Sigmoid colon (tissue), 7 donors: Measurements from ENCODE around the gene COL6A1. TPM values are rescaled to one million over a fixed set of nuclear protein-coding genes. Genes with fewer than 3 reads are reported as not detected.

Experiments used
- DNase-seq: peaks from one replicate; pipeline ENCODE4 v3.0.0-alpha.2; 2019
- H3K27ac ChIP-seq, 4 donors: fragments of 200-600 bp; sonication (generic); one replicate each; pipeline ENCODE4 v1.5.1; 2016 to 2019; ENCODE audit warnings: mild to moderate bottlenecking in 1 of 4
- H3K27me3 ChIP-seq, 3 donors: fragments of 200-600 bp; sonication (generic); one replicate each; pipeline ENCODE4 v1.5.1; 2019; ENCODE audit warnings: mild to moderate bottlenecking in 1 of 3
- H3K36me3 ChIP-seq, 4 donors: fragments of 200-600 bp; sonication (generic); one replicate each; pipeline ENCODE4 v1.5.1; 2016 to 2019
- H3K4me1 ChIP-seq, 4 donors: fragments of 200-600 bp; sonication (generic); one replicate each; pipeline ENCODE4 v1.5.1; 2017 to 2019
- H3K4me3 ChIP-seq, 4 donors: fragments of 200-600 bp; sonication (generic); one replicate each; pipeline ENCODE4 v1.5.1; 2017 to 2019; ENCODE audit warnings: mild to moderate bottlenecking in 2 of 4, moderate library complexity in 1 of 4
- H3K9me3 ChIP-seq, 4 donors: fragments of 200-600 bp in 3 of 4; sonication (generic) in 3 of 4; one replicate each; pipeline versions ENCODE4 v1.5.1 to v1.6.1; 2013 to 2019
- EP300 ChIP-seq, 4 donors: sonication (generic); formaldehyde crosslinking; IDR thresholded peaks; one replicate each; pipeline ENCODE4 v1.6.1; 2017; ENCODE audit warnings: antibody characterized with exemption in 4 of 4
- POLR2A ChIP-seq, 2 donors: fragments of 450-650 bp; IDR thresholded peaks; one replicate each; pipeline ENCODE4 v1.6.1; 2016; ENCODE audit warnings: antibody characterized with exemption in 2 of 2, mild to moderate bottlenecking in 2 of 2, moderate library complexity in 2 of 2
- POLR2AphosphoS5 ChIP-seq, 4 donors: sonication (generic); formaldehyde crosslinking; IDR thresholded peaks; one replicate each; pipeline ENCODE4 v1.6.1; 2017; ENCODE audit warnings: antibody characterized with exemption in 4 of 4
- WGBS, 2 donors: extraction: QIAGEN DNeasy Blood & Tissue Kit; methylation state at CpG; one replicate each; pipeline ENCODE4 v1.1.7; 2013; 5-methylcytosine and 5-hydroxymethylcytosine counted together
- intact Hi-C: fragments of 100-400 bp; cut with DNase I; formaldehyde crosslinking; loops from one replicate; pipeline ENCODE4 v1.15.1; 2023
- polyA plus RNA-seq, 3 donors: library from polyadenylated mRNA; stranded (reverse); fragments of 200-250 nt; gene quantifications; one replicate each; pipeline ENCODE4 v1.2.3, GENCODE V29; 2013
- total RNA-seq, 4 donors: library from RNA; depleted of rRNA; stranded (reverse); fragments of >200 nt; gene quantifications; one replicate each; pipeline ENCODE4 v1.1.0, GENCODE V29; 2016
- TF ChIP-seq, protein P1 (sequence below), 4 experiments: fragments of 450-650 bp in 3 of 4; fragments of 200-600 bp in 1 of 4; IDR thresholded peaks; one replicate each; pipeline ENCODE4 v1.5.1; 2016 to 2019; ENCODE audit warnings: antibody characterized with exemption in 4 of 4, mild to moderate bottlenecking in 3 of 4, moderate library complexity in 2 of 4
- donor health status: healthy with polysubstance abuse.
- donor health status: Bipolar disorder and iron deficiency.
- donor health status: healthy.

The COL6A1 gene
- total and polyA plus RNA-seq, 7 donors, result 14.3 to 1,755 (median 622) TPM

- Histone ChIP-seq H3K36me3 (no peaks in the 10 kb centered on the region), H3K27ac (peak overlapping the region in 1 of 4 donors; percentile 34), H3K27me3 (no peaks in the 10 kb centered on the region), H3K4me3 (no peak overlapping the region), H3K9me3 (no peaks in the 10 kb centered on the region), H3K4me1 (peaks cover 0 to 6% (median 4%) of the 10 kb centered on the region in 4 donors)
- intact Hi-C loops, result no loop called here
- TF ChIP-seq POLR2A (IDR thresholded peaks at IDR 0.05) (no peak), EP300 (IDR thresholded peaks at IDR 0.05) (no peak), POLR2AphosphoS5 (IDR thresholded peaks at IDR 0.05) (no peak)
- TF ChIP-seq, protein P1, sequence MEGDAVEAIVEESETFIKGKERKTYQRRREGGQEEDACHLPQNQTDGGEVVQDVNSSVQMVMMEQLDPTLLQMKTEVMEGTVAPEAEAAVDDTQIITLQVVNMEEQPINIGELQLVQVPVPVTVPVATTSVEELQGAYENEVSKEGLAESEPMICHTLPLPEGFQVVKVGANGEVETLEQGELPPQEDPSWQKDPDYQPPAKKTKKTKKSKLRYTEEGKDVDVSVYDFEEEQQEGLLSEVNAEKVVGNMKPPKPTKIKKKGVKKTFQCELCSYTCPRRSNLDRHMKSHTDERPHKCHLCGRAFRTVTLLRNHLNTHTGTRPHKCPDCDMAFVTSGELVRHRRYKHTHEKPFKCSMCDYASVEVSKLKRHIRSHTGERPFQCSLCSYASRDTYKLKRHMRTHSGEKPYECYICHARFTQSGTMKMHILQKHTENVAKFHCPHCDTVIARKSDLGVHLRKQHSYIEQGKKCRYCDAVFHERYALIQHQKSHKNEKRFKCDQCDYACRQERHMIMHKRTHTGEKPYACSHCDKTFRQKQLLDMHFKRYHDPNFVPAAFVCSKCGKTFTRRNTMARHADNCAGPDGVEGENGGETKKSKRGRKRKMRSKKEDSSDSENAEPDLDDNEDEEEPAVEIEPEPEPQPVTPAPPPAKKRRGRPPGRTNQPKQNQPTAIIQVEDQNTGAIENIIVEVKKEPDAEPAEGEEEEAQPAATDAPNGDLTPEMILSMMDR (IDR thresholded peaks at IDR 0.05), result no peak
- no peak for DNase-seq
- WGBS, 2 donors, result 85 to 89% methylated on average over 24 of the region's 24 CpGs
Observed at GRCh38 chr21:45945066-45945867, 36.3 kb upstream of the COL6A1 start.

DNA sequence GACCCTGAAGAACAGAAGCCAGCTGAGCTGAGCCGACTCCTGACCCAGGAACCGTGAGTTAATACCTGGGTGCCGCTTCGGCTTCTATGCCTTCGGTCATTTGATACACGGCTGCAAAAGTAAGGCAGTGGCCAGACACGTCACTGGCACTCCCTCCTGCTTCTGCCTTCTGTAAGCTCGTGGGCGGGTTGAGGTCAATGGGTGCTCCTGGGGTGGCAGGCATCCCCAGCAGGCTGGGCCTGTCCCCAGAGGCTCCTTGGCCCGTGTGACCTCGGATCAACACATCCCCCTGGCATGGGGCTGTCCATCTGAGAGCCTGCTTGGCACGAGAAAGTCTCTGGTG is 35.7 kb upstream of the COL6A1 start:
- intact Hi-C loops, result no loop called here
- DNase-seq, result no peak
- peaks cover 0 to 11% (median 10%) of the 10 kb centered on the region in 4 donors for H3K4me1 ChIP-seq
- no peak for TF ChIP-seq EP300 (IDR thresholded peaks at IDR 0.05)
- TF ChIP-seq POLR2A (IDR thresholded peaks at IDR 0.05), result no peak
- no peak for TF ChIP-seq POLR2AphosphoS5 (IDR thresholded peaks at IDR 0.05)
- TF ChIP-seq, protein P1 (IDR thresholded peaks at IDR 0.05), result no peak
- no peaks in the 10 kb centered on the region for H3K27me3 ChIP-seq
- no peaks in the 10 kb centered on the region for H3K9me3 ChIP-seq
- 78 to 88% methylated on average over 12 of the region's 12 CpGs for WGBS, 2 donors
- no peaks in the 10 kb centered on the region for H3K36me3 ChIP-seq
- no peak overlapping the region for H3K4me3 ChIP-seq
- peak overlapping the region in 1 of 4 donors; percentile 34 for H3K27ac ChIP-seq

- H3K27ac ChIP-seq, result no peak overlapping the region
- intact Hi-C loops, result no loop called here
- H3K9me3 ChIP-seq, result no peaks in the 10 kb centered on the region
- peak; percentile 54 for DNase-seq
- no peak for TF ChIP-seq POLR2AphosphoS5 (IDR thresholded peaks at IDR 0.05)
- TF ChIP-seq, protein P1 (IDR thresholded peaks at IDR 0.05), result no peak
- TF ChIP-seq POLR2A (IDR thresholded peaks at IDR 0.05), result no peak
- no peaks in the 10 kb centered on the region for H3K27me3 ChIP-seq
- peaks cover 0 to 21% (median 17%) of the 10 kb centered on the region in 4 donors for H3K4me1 ChIP-seq
- H3K36me3 ChIP-seq, result no peaks in the 10 kb centered on the region
- 79 to 89% methylated on average over 16 of the region's 16 CpGs for WGBS, 2 donors
- H3K4me3 ChIP-seq, result no peak overlapping the region
Observed at GRCh38 chr21:45947296-45947695, 34.3 kb upstream of the COL6A1 start.

GRCh38 chr21:45947716-45948255 is 33.8 kb upstream of the COL6A1 start:
- TF ChIP-seq POLR2A (IDR thresholded peaks at IDR 0.05) (no peak), POLR2AphosphoS5 (IDR thresholded peaks at IDR 0.05) (no peak), EP300 (IDR thresholded peaks at IDR 0.05) (no peak)
- TF ChIP-seq, protein P1 (IDR thresholded peaks at IDR 0.05), result no peak
- Histone ChIP-seq H3K4me1 (peaks cover 0 to 23% (median 18%) of the 10 kb centered on the region in 4 donors), H3K4me3 (no peak overlapping the region), H3K36me3 (no peaks in the 10 kb centered on the region), H3K9me3 (no peaks in the 10 kb centered on the region), H3K27ac (no peak overlapping the region), H3K27me3 (no peaks in the 10 kb centered on the region)
- WGBS, 2 donors, result 89 to 92% methylated on average over 16 of the region's 16 CpGs
- DNase-seq, result peak; percentile 58
- intact Hi-C loops, result no loop called here
